HCT116 (cell line): ENCODE measurements around the gene PTBP3. TPM values are rescaled to one million over a fixed set of nuclear protein-coding genes. Genes with fewer than 3 reads are reported as not detected.

Experiments
- ATAC-seq: fragments of 200-7000 bp; cut with Tn5 transposase; 2 replicates; pipeline ENCODE4 v1.9.1; 2020; ENCODE audit warnings: mild to moderate bottlenecking, moderate library complexity
- BruUV-seq: library from RNA; stranded (reverse); fragments of 400-500 nt; replicated peaks from 2 replicates; lab custom pipeline; 2021; lab: Mats Ljungman, UMichigan
- CTCF ChIA-PET: fragments of 300-600 bp; sonication (Branson Sonifier 250); formaldehyde crosslinking; loops from one replicate; lab custom pipeline; 2021; ENCODE audit warnings: antibody characterized with exemption; lab: Charles Lee
- POLR2A ChIA-PET: fragments of 300-600, 350-600 bp; sonication (Branson Sonifier 250); formaldehyde crosslinking; loops from one replicate; lab custom pipeline; 2021; ENCODE audit warnings: antibody characterized with exemption; lab: Charles Lee
- RAD21 ChIA-PET, 2 experiments: fragments of 300-600 bp; sonication (Branson Sonifier 250); formaldehyde crosslinking; loops; one replicate each; lab custom pipeline; 2023; ENCODE audit warnings: low total read pairs in 2 of 2; ENCODE audit not compliant: uncharacterized antibody in 2 of 2, unreplicated experiment in 2 of 2, low non-redundant PET in 1 of 2; lab: Charles Lee
- DNase-seq: peaks from one replicate; pipeline ENCODE4 v3.0.0-alpha.2; 2010; ENCODE audit warnings: low read depth, low spot score
- H2AFZ ChIP-seq: fragments of 200-600 bp; shearing (Covaris generic), sonication (generic); 2 replicates; pipeline ENCODE4 v1.6.1; 2017; ENCODE audit warnings: low read depth, mixed run types, mixed read lengths, antibody characterized with exemption, low read length; ENCODE audit not compliant: poor library complexity, severe bottlenecking
- H3K27ac ChIP-seq: 2 replicates; pipeline ENCODE4 v1.5.1; 2012; ENCODE audit warnings: low read depth, low read length
- H3K27me3 ChIP-seq: fragments of 200-600 bp; sonication (generic); 2 replicates; pipeline ENCODE4 v1.6.1; 2016; ENCODE audit warnings: mixed run types, low read length, mixed read lengths; ENCODE audit not compliant: insufficient read depth
- H3K36me3 ChIP-seq, 2 experiments: fragments of 200-500 bp in 1 of 2; fragments of 200-600 bp in 1 of 2; sonication (Bioruptor generic) in 1 of 2; sonication (generic) in 1 of 2; 2 replicates each; pipeline versions ENCODE4 v1.5.1 to v1.6.1; 2014 to 2016; ENCODE audit warnings: low read length in 2 of 2, inconsistent platforms in 1 of 2, mixed read lengths in 1 of 2, mixed run types in 1 of 2; ENCODE audit not compliant: insufficient read depth in 2 of 2, control insufficient read depth in 1 of 2
- H3K4me1 ChIP-seq, 2 experiments: fragments of 200-600 bp in 1 of 2; sonication (generic) in 1 of 2; 2 replicates each; pipeline versions ENCODE4 v1.5.1 to v1.6.1; 2012 to 2017; ENCODE audit warnings: low read length in 2 of 2, inconsistent platforms in 1 of 2, mild to moderate bottlenecking in 1 of 2, mixed read lengths in 1 of 2, mixed run types in 1 of 2, moderate library complexity in 1 of 2; ENCODE audit not compliant: insufficient read depth in 2 of 2, control insufficient read depth in 1 of 2
- H3K4me2 ChIP-seq: fragments of 200-600 bp; sonication (generic); 2 replicates; pipeline ENCODE4 v1.6.1; 2017; ENCODE audit warnings: mixed run types, low read length, mixed read lengths
- H3K4me3 ChIP-seq, 2 experiments: fragments of 200-600 bp in 1 of 2; sonication (generic) in 1 of 2; replicated peaks in 1 of 2; 2 replicates each; pipeline ENCODE4 v1.5.1; 2011 to 2016; ENCODE audit warnings: low read length in 2 of 2, control low read depth in 1 of 2, low read depth in 1 of 2, mild to moderate bottlenecking in 1 of 2, mixed read lengths in 1 of 2, mixed run types in 1 of 2
- H3K79me2 ChIP-seq: fragments of 200-600 bp; sonication (generic); 2 replicates; pipeline ENCODE4 v1.6.1; 2017; ENCODE audit warnings: mild to moderate bottlenecking, mixed run types, low read length, moderate library complexity, mixed read lengths; ENCODE audit not compliant: insufficient read depth
- H3K9ac ChIP-seq: fragments of 200-600 bp; sonication (generic); 2 replicates; pipeline ENCODE4 v1.6.1; 2016; ENCODE audit warnings: low read length, mixed read lengths
- H3K9me2 ChIP-seq: fragments of 200-600 bp; sonication (generic), shearing (Covaris generic); 2 replicates; pipeline ENCODE4 v1.6.1; 2017; ENCODE audit warnings: mixed run types, mild to moderate bottlenecking, moderate library complexity; ENCODE audit not compliant: insufficient read depth
- H3K9me3 ChIP-seq, 2 experiments: fragments of 200-500 bp in 1 of 2; fragments of 200-600 bp in 1 of 2; sonication (Bioruptor generic) in 1 of 2; sonication (generic) in 1 of 2; 2 replicates each; pipeline ENCODE4 v1.6.1; 2014 to 2017; ENCODE audit warnings: low read length in 2 of 2, mixed read lengths in 2 of 2, inconsistent platforms in 1 of 2, low read depth in 1 of 2, mild to moderate bottlenecking in 1 of 2, mixed run types in 1 of 2, moderate library complexity in 1 of 2; ENCODE audit not compliant: control insufficient read depth in 1 of 2, insufficient read depth in 1 of 2
- H4K20me1 ChIP-seq: fragments of 200-600 bp; sonication (generic), shearing (Covaris generic); 2 replicates; pipeline ENCODE4 v1.6.1; 2017; ENCODE audit warnings: mixed run types, mild to moderate bottlenecking, moderate library complexity; ENCODE audit not compliant: insufficient read depth
- ATF3 ChIP-seq: IDR thresholded peaks from 2 replicates; pipeline ENCODE4 v1.6.1; 2012
- CBX3 ChIP-seq: IDR thresholded peaks from 2 replicates; pipeline ENCODE4 v1.6.1; 2012; ENCODE audit warnings: low read depth
- EGR1 ChIP-seq: IDR thresholded peaks from 2 replicates; pipeline ENCODE4 v1.6.1; 2012; ENCODE audit warnings: low read depth
- ELF1 ChIP-seq: IDR thresholded peaks from 2 replicates; pipeline ENCODE4 v1.6.1; 2012; ENCODE audit warnings: low read depth, borderline replicate concordance
- EZH2 ChIP-seq: fragments of 200-600 bp; sonication (generic); IDR thresholded peaks from 2 replicates; pipeline ENCODE4 v1.6.1; 2017; ENCODE audit warnings: antibody characterized with exemption, mixed run types
- EZH2phosphoT487 ChIP-seq: fragments of 200-600 bp; IDR thresholded peaks from 2 replicates; pipeline ENCODE4 v1.6.1; 2018; ENCODE audit warnings: antibody characterized with exemption, borderline replicate concordance
- FOSL1 ChIP-seq: IDR thresholded peaks from 2 replicates; pipeline ENCODE4 v1.6.1; 2012; ENCODE audit warnings: low read depth
- JUND ChIP-seq: IDR thresholded peaks from 2 replicates; pipeline ENCODE4 v1.6.1; 2012
- MAX ChIP-seq: IDR thresholded peaks from 2 replicates; pipeline ENCODE4 v1.6.1; 2012
- POLR2A ChIP-seq: IDR thresholded peaks from 2 replicates; pipeline ENCODE4 v1.7.0; 2011; ENCODE audit warnings: borderline replicate concordance; ENCODE audit not compliant: insufficient read depth, insufficient read length; ENCODE audit errors: extremely low read depth
- POLR2AphosphoS5 ChIP-seq: IDR thresholded peaks from 2 replicates; pipeline ENCODE4 v1.6.1; 2011; ENCODE audit warnings: mild to moderate bottlenecking, low read depth, low read length, moderate library complexity
- RAD21 ChIP-seq: IDR thresholded peaks from 2 replicates; pipeline ENCODE4 v1.6.1; 2012; ENCODE audit warnings: low read depth, mild to moderate bottlenecking
- SRF ChIP-seq: IDR thresholded peaks from 2 replicates; pipeline ENCODE4 v1.6.1; 2012; ENCODE audit warnings: low read depth
- TCF7L2 ChIP-seq: IDR thresholded peaks from 2 replicates; pipeline ENCODE4 v1.7.0; 2011; ENCODE audit warnings: borderline replicate concordance, inconsistent platforms; ENCODE audit not compliant: insufficient read depth, insufficient read length; ENCODE audit errors: extremely low read depth
- YY1 ChIP-seq: IDR thresholded peaks from 2 replicates; pipeline ENCODE4 v1.6.1; 2011; ENCODE audit warnings: low read length, low read depth, moderate library complexity, mild to moderate bottlenecking; ENCODE audit not compliant: insufficient replicate concordance; ENCODE audit errors: extremely low read depth
- ZBTB33 ChIP-seq: IDR thresholded peaks from 2 replicates; pipeline ENCODE4 v1.6.1; 2011; ENCODE audit warnings: mild to moderate bottlenecking, low read length, moderate library complexity; ENCODE audit not compliant: insufficient replicate concordance; ENCODE audit errors: extremely low read depth
- ZFX ChIP-seq: fragments of 450-650 bp; IDR thresholded peaks from 2 replicates; pipeline ENCODE4 v1.6.1; 2017
- ZNF274 ChIP-seq: fragments of 200-500 bp; sonication (Bioruptor generic); IDR thresholded peaks from 2 replicates; pipeline ENCODE4 v1.6.1; 2014; ENCODE audit warnings: mild to moderate bottlenecking, low read depth, low read length, inconsistent platforms
- intact Hi-C: fragments of 100-400 bp; cut with micrococcal nuclease; formaldehyde crosslinking; loops from 2 replicates; pipeline ENCODE4 v1.10.0; 2022
- total RNA-seq: library from RNA; stranded (reverse); gene quantifications from one replicate; pipeline ENCODE4 v1.2.1, GENCODE V29; 2021; ENCODE audit not compliant: unreplicated experiment

PTBP3 gene
- total RNA-seq, 1 experiment from 2014 or later: 102 TPM

- no peaks in the 10 kb centered on the region for H3K9me2 ChIP-seq
- no peak overlapping the region for H3K4me2 ChIP-seq
- POLR2A ChIA-PET: no interaction called here
- CTCF ChIA-PET: no interaction called here
- H3K79me2 ChIP-seq: peaks cover 98% of the 10 kb centered on the region
- H3K9ac ChIP-seq: no peak overlapping the region
- no peaks in the 10 kb centered on the region for H3K9me3 ChIP-seq
- intact Hi-C loops: no loop called here
- no peaks in the 10 kb centered on the region for H3K27me3 ChIP-seq
- no peak overlapping the region for H3K27ac ChIP-seq
- no peak overlapping the region for H2AFZ ChIP-seq
- H3K4me3 ChIP-seq: no peak overlapping the region
- no peak for ATAC-seq
- TF ChIP-seq ZFX (no peak), POLR2A (no peak), SRF (no peak), FOSL1 (no peak), TCF7L2 (no peak), EZH2 (no peak), ELF1 (no peak), CBX3 (no peak), RAD21 (no peak), YY1 (no peak), EGR1 (no peak), ZBTB33 (no peak), ZNF274 (no peak), ATF3 (no peak), EZH2phosphoT487 (no peak), MAX (no peak), JUND (no peak), POLR2AphosphoS5 (no peak)
- TF ChIP-seq, all 23 proteins: peak for 0
- RAD21 ChIA-PET: no interaction called here
- Histone ChIP-seq H4K20me1 (no peaks in the 10 kb centered on the region; the same call in 1 of the 2 replicates), H3K36me3 (no peaks in the 10 kb centered on the region), H3K4me1 (peaks cover 6 to 32% of the 10 kb centered on the region in 2 experiments; a peak in 3 of 4 replicates)
- no TSS peak for BruUV-seq
- no peak for DNase-seq
Observed at GRCh38 chr9:112322701-112323377, 10.6 kb downstream of the PTBP3 start.
